Measurements from ENCODE around the gene IL20RA. TPM values are rescaled to one million over a fixed set of nuclear protein-coding genes. Genes with fewer than 3 reads are reported as not detected.

IL20RA gene
- total and polyA plus RNA-seq, 2 experiments from 2014 or later = 2.6 to 3.5 TPM

DNA sequence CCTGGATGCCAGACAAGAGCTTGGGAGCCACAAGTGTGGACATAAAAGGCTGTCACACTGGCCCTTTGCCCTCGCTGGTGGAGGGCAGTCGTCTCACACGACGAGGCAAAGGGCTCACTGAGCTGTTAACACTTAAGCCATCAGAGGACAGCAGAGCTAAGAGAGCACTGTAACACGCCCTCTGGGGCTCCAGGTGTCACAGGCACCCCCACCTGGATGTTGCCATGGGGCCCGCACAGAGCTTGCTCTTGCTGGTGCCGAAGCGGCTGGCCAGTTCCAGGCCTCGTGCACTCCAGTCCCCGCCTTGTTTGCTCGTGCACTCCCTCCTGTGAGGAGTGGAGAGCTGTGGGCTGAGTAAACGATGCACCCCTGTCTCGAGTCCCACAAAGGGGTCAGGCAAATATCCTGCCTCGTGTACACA is 85.3 kb downstream of the IL20RA start:
- H3K27me3 ChIP-seq (ENCODE audit: insufficient read depth) = no peaks in the 10 kb centered on the region
- no peak overlapping the region; the same call in 1 of the 2 replicates for H3K27ac ChIP-seq (ENCODE audit: low read depth)
- no peaks in the 10 kb centered on the region for H3K36me3 Mint-ChIP-seq (ENCODE audit: low read depth)
- no peaks in the 10 kb centered on the region for H3K9me2 ChIP-seq (ENCODE audit: insufficient read depth)
- no peaks in the 10 kb centered on the region for H3F3A ChIP-seq (replicated peaks; ENCODE audit: low read depth)
- 0 out of 2 replicates have a peak overlapping the region, but pooled peaks have one; percentile 22 for H3K4me2 ChIP-seq
- H3K4me3 Mint-ChIP-seq = no peak overlapping the region
- H3K4me1 Mint-ChIP-seq = peaks cover 56% of the 10 kb centered on the region
- H3K9me3 Mint-ChIP-seq = no peaks in the 10 kb centered on the region
- DNase-seq (ENCODE audit: low spot score) (peak; percentile 68), ATAC-seq (peak; percentile 58)
- H2AFZ ChIP-seq = no peak overlapping the region
- peaks cover 55% of the 10 kb centered on the region for H3K4me1 ChIP-seq (ENCODE audit: insufficient read depth)
- H3K36me3 ChIP-seq (ENCODE audit: insufficient read depth) = no peaks in the 10 kb centered on the region
- TF ChIP-seq NANOG (IDR thresholded peaks at IDR 0.05; ENCODE audit: borderline replicate concordance) = no peak
- TF ChIP-seq, protein P1, sequence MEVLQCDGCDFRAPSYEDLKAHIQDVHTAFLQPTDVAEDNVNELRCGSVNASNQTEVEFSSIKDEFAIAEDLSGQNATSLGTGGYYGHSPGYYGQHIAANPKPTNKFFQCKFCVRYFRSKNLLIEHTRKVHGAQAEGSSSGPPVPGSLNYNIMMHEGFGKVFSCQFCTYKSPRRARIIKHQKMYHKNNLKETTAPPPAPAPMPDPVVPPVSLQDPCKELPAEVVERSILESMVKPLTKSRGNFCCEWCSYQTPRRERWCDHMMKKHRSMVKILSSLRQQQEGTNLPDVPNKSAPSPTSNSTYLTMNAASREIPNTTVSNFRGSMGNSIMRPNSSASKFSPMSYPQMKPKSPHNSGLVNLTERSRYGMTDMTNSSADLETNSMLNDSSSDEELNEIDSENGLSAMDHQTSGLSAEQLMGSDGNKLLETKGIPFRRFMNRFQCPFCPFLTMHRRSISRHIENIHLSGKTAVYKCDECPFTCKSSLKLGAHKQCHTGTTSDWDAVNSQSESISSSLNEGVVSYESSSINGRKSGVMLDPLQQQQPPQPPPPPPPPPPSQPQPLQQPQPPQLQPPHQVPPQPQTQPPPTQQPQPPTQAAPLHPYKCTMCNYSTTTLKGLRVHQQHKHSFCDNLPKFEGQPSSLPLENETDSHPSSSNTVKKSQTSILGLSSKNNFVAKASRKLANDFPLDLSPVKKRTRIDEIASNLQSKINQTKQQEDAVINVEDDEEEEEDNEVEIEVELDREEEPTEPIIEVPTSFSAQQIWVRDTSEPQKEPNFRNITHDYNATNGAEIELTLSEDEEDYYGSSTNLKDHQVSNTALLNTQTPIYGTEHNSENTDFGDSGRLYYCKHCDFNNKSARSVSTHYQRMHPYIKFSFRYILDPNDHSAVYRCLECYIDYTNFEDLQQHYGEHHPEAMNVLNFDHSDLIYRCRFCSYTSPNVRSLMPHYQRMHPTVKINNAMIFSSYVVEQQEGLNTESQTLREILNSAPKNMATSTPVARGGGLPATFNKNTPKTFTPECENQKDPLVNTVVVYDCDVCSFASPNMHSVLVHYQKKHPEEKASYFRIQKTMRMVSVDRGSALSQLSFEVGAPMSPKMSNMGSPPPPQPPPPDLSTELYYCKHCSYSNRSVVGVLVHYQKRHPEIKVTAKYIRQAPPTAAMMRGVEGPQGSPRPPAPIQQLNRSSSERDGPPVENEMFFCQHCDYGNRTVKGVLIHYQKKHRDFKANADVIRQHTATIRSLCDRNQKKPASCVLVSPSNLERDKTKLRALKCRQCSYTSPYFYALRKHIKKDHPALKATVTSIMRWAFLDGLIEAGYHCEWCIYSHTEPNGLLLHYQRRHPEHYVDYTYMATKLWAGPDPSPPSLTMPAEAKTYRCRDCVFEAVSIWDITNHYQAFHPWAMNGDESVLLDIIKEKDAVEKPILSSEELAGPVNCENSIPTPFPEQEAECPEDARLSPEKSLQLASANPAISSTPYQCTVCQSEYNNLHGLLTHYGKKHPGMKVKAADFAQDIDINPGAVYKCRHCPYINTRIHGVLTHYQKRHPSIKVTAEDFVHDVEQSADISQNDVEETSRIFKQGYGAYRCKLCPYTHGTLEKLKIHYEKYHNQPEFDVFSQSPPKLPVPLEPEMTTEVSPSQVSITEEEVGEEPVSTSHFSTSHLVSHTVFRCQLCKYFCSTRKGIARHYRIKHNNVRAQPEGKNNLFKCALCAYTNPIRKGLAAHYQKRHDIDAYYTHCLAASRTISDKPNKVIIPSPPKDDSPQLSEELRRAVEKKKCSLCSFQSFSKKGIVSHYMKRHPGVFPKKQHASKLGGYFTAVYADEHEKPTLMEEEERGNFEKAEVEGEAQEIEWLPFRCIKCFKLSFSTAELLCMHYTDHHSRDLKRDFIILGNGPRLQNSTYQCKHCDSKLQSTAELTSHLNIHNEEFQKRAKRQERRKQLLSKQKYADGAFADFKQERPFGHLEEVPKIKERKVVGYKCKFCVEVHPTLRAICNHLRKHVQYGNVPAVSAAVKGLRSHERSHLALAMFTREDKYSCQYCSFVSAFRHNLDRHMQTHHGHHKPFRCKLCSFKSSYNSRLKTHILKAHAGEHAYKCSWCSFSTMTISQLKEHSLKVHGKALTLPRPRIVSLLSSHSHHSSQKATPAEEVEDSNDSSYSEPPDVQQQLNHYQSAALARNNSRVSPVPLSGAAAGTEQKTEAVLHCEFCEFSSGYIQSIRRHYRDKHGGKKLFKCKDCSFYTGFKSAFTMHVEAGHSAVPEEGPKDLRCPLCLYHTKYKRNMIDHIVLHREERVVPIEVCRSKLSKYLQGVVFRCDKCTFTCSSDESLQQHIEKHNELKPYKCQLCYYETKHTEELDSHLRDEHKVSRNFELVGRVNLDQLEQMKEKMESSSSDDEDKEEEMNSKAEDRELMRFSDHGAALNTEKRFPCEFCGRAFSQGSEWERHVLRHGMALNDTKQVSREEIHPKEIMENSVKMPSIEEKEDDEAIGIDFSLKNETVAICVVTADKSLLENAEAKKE (CRISPR knock-in tag; IDR thresholded peaks at IDR 0.05) = no peak
- TF ChIP-seq, protein P2, sequence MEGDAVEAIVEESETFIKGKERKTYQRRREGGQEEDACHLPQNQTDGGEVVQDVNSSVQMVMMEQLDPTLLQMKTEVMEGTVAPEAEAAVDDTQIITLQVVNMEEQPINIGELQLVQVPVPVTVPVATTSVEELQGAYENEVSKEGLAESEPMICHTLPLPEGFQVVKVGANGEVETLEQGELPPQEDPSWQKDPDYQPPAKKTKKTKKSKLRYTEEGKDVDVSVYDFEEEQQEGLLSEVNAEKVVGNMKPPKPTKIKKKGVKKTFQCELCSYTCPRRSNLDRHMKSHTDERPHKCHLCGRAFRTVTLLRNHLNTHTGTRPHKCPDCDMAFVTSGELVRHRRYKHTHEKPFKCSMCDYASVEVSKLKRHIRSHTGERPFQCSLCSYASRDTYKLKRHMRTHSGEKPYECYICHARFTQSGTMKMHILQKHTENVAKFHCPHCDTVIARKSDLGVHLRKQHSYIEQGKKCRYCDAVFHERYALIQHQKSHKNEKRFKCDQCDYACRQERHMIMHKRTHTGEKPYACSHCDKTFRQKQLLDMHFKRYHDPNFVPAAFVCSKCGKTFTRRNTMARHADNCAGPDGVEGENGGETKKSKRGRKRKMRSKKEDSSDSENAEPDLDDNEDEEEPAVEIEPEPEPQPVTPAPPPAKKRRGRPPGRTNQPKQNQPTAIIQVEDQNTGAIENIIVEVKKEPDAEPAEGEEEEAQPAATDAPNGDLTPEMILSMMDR (conservative IDR thresholded peaks at IDR 0.05; ENCODE audit: low read depth in 2 of 2) = peak in 1 of 2 experiments; percentile 30; a peak in 1 of 4 replicates
- no peak overlapping the region for H3K27ac Mint-ChIP-seq
- no peaks in the 10 kb centered on the region for H3K79me2 ChIP-seq (replicated peaks; ENCODE audit: insufficient read depth)
- peaks cover 9% of the 10 kb centered on the region for H3K27me3 Mint-ChIP-seq (ENCODE audit: insufficient read depth, low read depth, poor library complexity)
- H3K4me3 ChIP-seq = no peak overlapping the region
- no peaks in the 10 kb centered on the region for H4K20me1 ChIP-seq (replicated peaks; ENCODE audit: insufficient read depth)

DNA sequence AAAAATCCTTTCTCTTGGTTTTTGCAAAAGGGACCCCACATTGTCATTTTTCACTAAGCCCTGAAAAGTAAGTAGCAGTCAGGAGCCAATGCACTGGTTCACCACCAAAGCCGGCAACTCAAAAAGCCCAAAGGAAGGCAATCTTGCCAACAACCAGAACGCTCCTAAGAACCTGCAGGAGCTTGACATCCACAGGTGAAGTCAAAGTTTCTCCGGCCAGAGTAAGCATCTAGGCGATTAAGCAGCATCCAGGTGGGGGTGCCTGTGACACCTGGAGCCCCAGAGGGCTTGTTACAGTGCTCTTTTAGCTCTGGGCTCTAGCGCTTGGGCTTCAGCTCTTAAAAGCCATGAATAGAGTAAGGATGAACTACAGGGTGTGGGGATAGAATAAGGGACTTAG is 86.6 kb downstream of the IL20RA start:
- H3K4me3 ChIP-seq = no peak overlapping the region
- H4K20me1 ChIP-seq (replicated peaks; ENCODE audit: insufficient read depth) = no peaks in the 10 kb centered on the region
- DNase-seq (ENCODE audit: low spot score) (peak; percentile 45), ATAC-seq (no peak; the same call in 2 of the 3 replicates)
- Mint-ChIP-seq H3K27ac (peak overlapping the region; percentile 34), H3K36me3 (ENCODE audit: low read depth) (no peaks in the 10 kb centered on the region), H3K9me3 (no peaks in the 10 kb centered on the region), H3K27me3 (ENCODE audit: insufficient read depth, low read depth, poor library complexity) (peaks cover 9% of the 10 kb centered on the region), H3K4me3 (no peak overlapping the region; the same call in 2 of the 3 replicates), H3K4me1 (peaks cover 57% of the 10 kb centered on the region)
- no peaks in the 10 kb centered on the region for H3F3A ChIP-seq (replicated peaks; ENCODE audit: low read depth)
- no peaks in the 10 kb centered on the region for H3K36me3 ChIP-seq (ENCODE audit: insufficient read depth)
- peak overlapping the region; percentile 88 for H3K27ac ChIP-seq (ENCODE audit: low read depth)
- no peak for TF ChIP-seq ZNF114 (CRISPR knock-in tag; IDR thresholded peaks at IDR 0.05)
- no peak for TF ChIP-seq JUNB (IDR thresholded peaks at IDR 0.05; ENCODE audit: unreplicated experiment)
- no peak for TF ChIP-seq STAT1 (IDR thresholded peaks at IDR 0.05; ENCODE audit: unreplicated experiment)
- H3K4me2 ChIP-seq = peak overlapping the region; percentile 46
- H3K4me1 ChIP-seq (ENCODE audit: insufficient read depth) = peaks cover 55% of the 10 kb centered on the region
- no peak overlapping the region for H2AFZ ChIP-seq
- H3K79me2 ChIP-seq (replicated peaks; ENCODE audit: insufficient read depth) = no peaks in the 10 kb centered on the region
- no peaks in the 10 kb centered on the region for H3K9me2 ChIP-seq (ENCODE audit: insufficient read depth)
- no peaks in the 10 kb centered on the region for H3K27me3 ChIP-seq (ENCODE audit: insufficient read depth)
